Kidney (tissue), 14 donors: ENCODE results near the gene PHACTR1. TPM values are rescaled to one million over a fixed set of nuclear protein-coding genes. Genes with fewer than 3 reads are reported as not detected.
A peak's percentile ranks its signal among the peaks of the same experiment; 100 is the strongest.

Experiments
- DNase-seq, 5 donors: peaks; one replicate each; pipeline ENCODE4 v3.0.0-alpha.2; 2013 to 2020
- FAIRE-seq: peaks from 2 replicates; lab custom pipeline; 2012; peaks lifted over from hg19 to GRCh38; lab: Jason Lieb, UNC
- H3K27ac ChIP-seq, 2 donors: one replicate each; pipeline ENCODE4 v1.7.0; 2013; ENCODE audit warnings: low read depth in 2 of 2, low read length in 2 of 2, inconsistent platforms in 1 of 2
- H3K27me3 ChIP-seq: one replicate; pipeline ENCODE4 v1.7.1; 2013; ENCODE audit warnings: low read length, inconsistent platforms; ENCODE audit not compliant: control insufficient read depth, insufficient read depth
- H3K36me3 ChIP-seq, 3 donors: one replicate each; pipeline versions ENCODE4 v1.7.0 to v1.7.1; 2013; ENCODE audit warnings: low read length in 3 of 3, control low read depth in 1 of 3, inconsistent platforms in 1 of 3; ENCODE audit not compliant: insufficient read depth in 3 of 3, control insufficient read depth in 2 of 3
- H3K4me1 ChIP-seq, 3 donors: one replicate each; pipeline versions ENCODE4 v1.7.0 to v1.7.1; 2013; ENCODE audit warnings: low read length in 3 of 3, inconsistent platforms in 1 of 3, low read depth in 1 of 3; ENCODE audit not compliant: control insufficient read depth in 2 of 3, insufficient read depth in 2 of 3
- H3K4me3 ChIP-seq, 3 donors: one replicate each; pipeline versions ENCODE4 v1.7.0 to v1.8.1; 2013; ENCODE audit warnings: low read length in 3 of 3, control low read depth in 1 of 3, inconsistent platforms in 1 of 3
- H3K9ac ChIP-seq, 3 donors: one replicate each; pipeline versions ENCODE4 v1.7.0 to v1.7.1; 2013; ENCODE audit warnings: low read length in 3 of 3, control low read depth in 1 of 3, inconsistent platforms in 1 of 3
- H3K9me3 ChIP-seq, 3 donors: one replicate each; pipeline versions ENCODE4 v1.7.0 to v1.7.1; 2013; ENCODE audit warnings: low read length in 3 of 3, control low read depth in 1 of 3, inconsistent platforms in 1 of 3; ENCODE audit not compliant: control insufficient read depth in 2 of 3, insufficient read depth in 1 of 3
- CTCF ChIP-seq: IDR thresholded peaks from 3 replicates; pipeline ENCODE4 v1.5.1; 2012; ENCODE audit warnings: mild to moderate bottlenecking, moderate library complexity, borderline replicate concordance; ENCODE audit not compliant: insufficient read depth; ENCODE audit errors: extremely low read depth
- intact Hi-C: fragments of 100-400 bp; cut with DNase I; formaldehyde crosslinking; loops from one replicate; pipeline ENCODE4 v1.11.1; 2022
- polyA plus RNA-seq: library from polyadenylated mRNA; stranded (reverse); fragments of 350-450 nt; fragmentation: Illumina TruSeq; extraction: RNeasy Lipid Tissue Mini Kit (QIAGEN cat#74804); gene quantifications from one replicate; pipeline ENCODE4 v1.2.3, GENCODE V29; 2014; ENCODE audit warnings: low read depth, low replicate concordance; ENCODE audit not compliant: insufficient read depth
- total RNA-seq: library from RNA; stranded (reverse); fragmentation: NEBNext Ultra II Directional; extraction: Animal tissue kit (Norgen Biotek cat#: 25700); gene quantifications from one replicate; pipeline ENCODE4 v1.2.1, GENCODE V29; 2021
- donor health status: control.
- donor health status: control.
- donor health status: control.
- donor health status: control.
- donor health status: control.
- donor health status: DM: yes; HTN: yes; CAD: no.
- donor health status: Normal renal cell carcinoma (clear cell type).

PHACTR1 gene
- total and polyA plus RNA-seq, 2 donors from 2014 or later = 3.3 to 33.6 TPM

DNA sequence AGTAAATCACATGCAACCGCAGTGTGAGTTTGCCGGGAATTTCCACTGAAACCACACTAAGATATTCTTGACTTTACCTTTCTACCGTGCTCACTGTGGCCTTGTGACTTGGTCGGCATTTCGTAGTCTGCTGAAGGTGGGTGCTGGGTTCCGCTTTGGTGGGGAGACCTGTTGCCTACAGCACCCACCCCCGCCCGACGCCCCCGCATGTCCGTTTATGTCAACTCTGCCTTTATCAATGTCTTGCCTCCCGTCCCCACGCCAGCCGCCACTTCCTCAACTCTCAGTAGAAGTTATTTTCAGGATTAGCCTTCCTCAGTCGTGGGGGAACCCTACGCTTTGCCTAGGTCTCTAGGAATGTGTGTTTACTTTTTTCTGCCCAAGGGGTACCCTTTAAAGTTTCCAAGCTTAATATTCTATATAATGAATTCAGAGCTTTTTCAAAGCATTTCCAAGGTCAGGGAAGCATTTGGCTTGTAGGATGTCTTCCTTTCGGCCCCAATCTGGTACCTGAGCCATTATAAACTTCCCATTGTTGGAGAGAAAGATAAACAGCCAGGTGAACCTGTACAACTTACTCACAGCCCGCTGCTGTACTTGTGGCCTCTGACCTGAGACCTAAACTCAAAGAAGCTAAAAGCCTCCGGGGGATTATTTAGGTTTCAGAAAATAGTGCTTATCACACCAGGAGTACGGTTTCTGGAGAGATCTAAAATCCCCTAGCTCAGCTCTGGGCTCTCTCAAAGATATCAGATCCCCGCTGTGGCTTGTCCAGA lies 557.6 kb downstream of the PHACTR1 start:
- Histone ChIP-seq H3K9me3 (no peaks in the 10 kb centered on the region), H3K4me3 (no peak overlapping the region), H3K27ac (peak overlapping the region; percentile 30 to 38), H3K9ac (no peak overlapping the region), H3K36me3 (no peaks in the 10 kb centered on the region), H3K4me1 (peaks cover 0 to 3% (median 0%) of the 10 kb centered on the region in 3 donors), H3K27me3 (no peaks in the 10 kb centered on the region)
- intact Hi-C loops = no loop called here
- DNase-seq = no peak
- no peak for FAIRE-seq
- TF ChIP-seq CTCF = no peak

- DNase-seq = no peak
- H3K4me3 ChIP-seq = no peak overlapping the region
- H3K27me3 ChIP-seq = no peaks in the 10 kb centered on the region
- peaks cover 0 to 3% (median 0%) of the 10 kb centered on the region in 3 donors for H3K4me1 ChIP-seq
- no peak for FAIRE-seq
- peak overlapping the region; percentile 5 to 8 for H3K27ac ChIP-seq
- no peaks in the 10 kb centered on the region for H3K9me3 ChIP-seq
- H3K36me3 ChIP-seq = peaks cover 0 to 5% (median 0%) of the 10 kb centered on the region in 3 donors
- intact Hi-C loops = no loop called here
- H3K9ac ChIP-seq = no peak overlapping the region
- no peak for TF ChIP-seq CTCF
These were observed 558.3 kb downstream of the PHACTR1 start for GRCh38 chr6:13274707-13275434.

DNA sequence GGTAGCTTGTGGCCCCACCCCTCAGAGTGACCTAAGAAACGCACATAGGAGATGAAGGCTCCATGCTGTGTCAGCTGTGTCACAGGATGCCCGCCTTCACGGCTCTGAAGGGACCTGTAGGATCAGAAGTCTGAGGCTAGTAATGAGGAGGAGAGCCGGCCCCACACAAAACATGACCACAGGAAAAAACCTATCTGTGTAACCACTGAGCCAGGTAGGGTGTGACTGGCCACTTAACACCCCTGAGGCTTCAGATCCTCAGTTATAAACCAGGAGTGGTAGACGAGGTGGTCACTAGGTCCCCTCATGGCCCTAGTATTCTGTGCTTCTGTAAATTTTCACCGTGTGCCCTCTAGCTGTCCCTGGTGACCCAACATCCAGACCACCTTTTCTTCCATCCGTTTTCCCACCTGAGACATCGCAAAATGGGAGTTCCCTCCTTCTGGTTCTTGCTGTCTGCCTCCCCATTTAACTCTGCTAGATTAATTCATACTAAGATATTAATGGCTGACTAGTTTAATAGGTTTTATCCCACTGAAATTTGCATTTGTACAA lies 558.9 kb downstream of the PHACTR1 start:
- peaks cover 0 to 7% (median 0%) of the 10 kb centered on the region in 3 donors for H3K36me3 ChIP-seq
- H3K9me3 ChIP-seq = no peaks in the 10 kb centered on the region
- H3K9ac ChIP-seq = no peak overlapping the region
- H3K4me1 ChIP-seq = peaks cover 0 to 3% (median 0%) of the 10 kb centered on the region in 3 donors
- no peak for FAIRE-seq
- intact Hi-C loops = no loop called here
- no peaks in the 10 kb centered on the region for H3K27me3 ChIP-seq
- no peak for DNase-seq
- no peak overlapping the region for H3K4me3 ChIP-seq
- no peak for TF ChIP-seq CTCF
- peak overlapping the region; percentile 5 to 35 for H3K27ac ChIP-seq
